Ishikawa (cell line): ENCODE data around the gene PIGX.

Source experiments
- CEBPB ChIP-seq: IDR thresholded peaks from 2 replicates; pipeline ENCODE4 v1.6.1; 2012
- CREB1 ChIP-seq: IDR thresholded peaks from 2 replicates; pipeline ENCODE4 v1.6.1; 2012; ENCODE audit warnings: low read depth
- EGR1 ChIP-seq: IDR thresholded peaks from 2 replicates; pipeline ENCODE4 v1.6.1; 2012
- EP300 ChIP-seq: IDR thresholded peaks from 2 replicates; pipeline ENCODE4 v1.6.1; 2012; ENCODE audit warnings: borderline replicate concordance
- FOXM1 ChIP-seq: IDR thresholded peaks from 2 replicates; pipeline ENCODE4 v1.6.1; 2012; ENCODE audit warnings: low read depth, borderline replicate concordance
- MAX ChIP-seq: IDR thresholded peaks from 2 replicates; pipeline ENCODE4 v1.6.1; 2012
- NFIC ChIP-seq: IDR thresholded peaks from 2 replicates; pipeline ENCODE4 v1.6.1; 2012
- RAD21 ChIP-seq: IDR thresholded peaks from 2 replicates; pipeline ENCODE4 v1.6.1; 2012; ENCODE audit warnings: low read depth
- REST ChIP-seq: IDR thresholded peaks from 2 replicates; pipeline ENCODE4 v1.6.1; 2012; ENCODE audit warnings: low read depth, mild to moderate bottlenecking
- TAF1 ChIP-seq: IDR thresholded peaks from 2 replicates; pipeline ENCODE4 v1.6.1; 2012; ENCODE audit warnings: low read depth, mild to moderate bottlenecking
- TCF12 ChIP-seq: IDR thresholded peaks from 2 replicates; pipeline ENCODE4 v1.6.1; 2012; ENCODE audit warnings: low read depth
- TEAD4 ChIP-seq: IDR thresholded peaks from 2 replicates; pipeline ENCODE4 v1.6.1; 2012
- USF1 ChIP-seq: IDR thresholded peaks from 2 replicates; pipeline ENCODE4 v1.6.1; 2012
- YY1 ChIP-seq: IDR thresholded peaks from 2 replicates; pipeline ENCODE4 v1.6.1; 2012; ENCODE audit warnings: low read depth
- ZBTB7A ChIP-seq: IDR thresholded peaks from 2 replicates; pipeline ENCODE4 v1.6.1; 2012; ENCODE audit warnings: low read depth

The PIGX gene

GRCh38 chr3:196707566-196707965 is 4.6 kb upstream of the PIGX start:
- TF ChIP-seq ZBTB7A: no peak
- no peak for TF ChIP-seq YY1
- TF ChIP-seq MAX: no peak
- no peak for TF ChIP-seq REST
- TF ChIP-seq NFIC: no peak
- TF ChIP-seq USF1: no peak
- no peak for TF ChIP-seq TEAD4
- TF ChIP-seq TCF12: no peak
- no peak for TF ChIP-seq EGR1
- TF ChIP-seq RAD21: no peak
- no peak for TF ChIP-seq FOXM1
- no peak for TF ChIP-seq TAF1

- no peak for TF ChIP-seq RAD21
- no peak for TF ChIP-seq TCF12
- no peak for TF ChIP-seq ZBTB7A
- no peak for TF ChIP-seq USF1
- no peak for TF ChIP-seq EP300
- no peak for TF ChIP-seq REST
- TF ChIP-seq YY1: no peak
- TF ChIP-seq MAX: no peak
- no peak for TF ChIP-seq CREB1
- TF ChIP-seq TAF1: no peak
- no peak for TF ChIP-seq CEBPB
- no peak for TF ChIP-seq NFIC
- no peak for TF ChIP-seq TEAD4
These were observed 3.7 kb upstream of the PIGX start for GRCh38 chr3:196708467-196708866.

- TF ChIP-seq TEAD4 (no peak), CREB1 (no peak), EP300 (no peak), ZBTB7A (no peak), TCF12 (no peak), YY1 (0 out of 2 replicates have a peak, but pooled peaks have one; percentile 13), FOXM1 (no peak), USF1 (no peak), MAX (0 out of 2 replicates have a peak, but pooled peaks have one; percentile 2), RAD21 (no peak), CEBPB (no peak), REST (no peak), NFIC (no peak), TAF1 (peak; percentile 13; the same call in 1 of the 2 replicates), EGR1 (no peak)
These were observed 587 bp downstream of the PIGX start for GRCh38 chr3:196712514-196713413.
